ENCODE measurements around the gene MAP1LC3A.
A peak's percentile ranks its signal among the peaks of the same experiment; 100 is the strongest.
"Not testable (repeated sequence)": the region's sequence is repeated elsewhere in the genome, so short reads cannot be mapped to it uniquely, and the experiment has no call there.

Gene MAP1LC3A

DNA sequence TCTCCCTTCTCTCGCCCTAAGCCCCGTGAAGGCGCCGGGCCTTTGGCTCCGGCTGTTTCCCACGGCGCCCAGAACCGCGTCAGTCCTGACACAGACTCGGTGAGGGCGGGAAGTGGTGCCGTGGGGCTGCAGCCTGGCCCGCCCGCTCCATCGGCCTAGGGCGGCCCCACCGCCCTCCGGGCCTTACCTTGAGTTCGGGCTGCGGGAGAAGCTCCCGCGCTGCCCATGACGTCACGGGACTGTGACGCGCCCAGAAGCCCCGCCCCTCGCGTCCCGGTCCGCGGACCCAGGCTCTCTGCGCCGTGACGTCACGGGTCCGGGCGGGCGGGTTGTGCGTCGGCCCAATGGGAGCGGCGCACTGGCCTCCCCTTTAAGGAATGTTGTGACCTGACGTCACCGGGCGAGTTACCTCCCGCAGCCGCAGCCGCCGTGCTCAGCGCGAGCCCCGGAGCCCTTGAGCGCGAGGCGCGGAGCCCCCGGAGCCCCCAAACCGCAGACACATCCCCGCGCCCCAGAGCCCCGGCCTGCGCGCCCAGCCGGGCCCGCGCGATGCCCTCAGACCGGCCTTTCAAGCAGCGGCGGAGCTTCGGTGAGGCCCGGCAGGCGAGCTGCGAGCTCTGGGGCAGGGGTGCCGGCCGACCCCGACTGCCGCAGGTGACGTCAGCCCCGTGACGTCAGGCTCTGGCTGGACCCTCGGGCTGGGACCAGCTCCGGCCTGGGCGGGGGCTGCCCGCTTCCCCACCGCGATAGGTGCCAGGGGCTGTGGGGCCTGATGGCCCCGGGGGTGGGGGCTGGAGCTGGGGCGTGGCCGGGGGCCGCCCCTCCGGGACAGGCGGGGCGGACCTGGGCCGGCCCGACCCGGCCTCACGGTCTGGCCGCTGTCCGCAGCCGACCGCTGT, at the start of gene MAP1LC3A:
Gene MAP1LC3A, plus strand, starts transcription at position 399 of the 899 bp plus-strand sequence. Its CDS starts 151 bp downstream, at position 550.
- DNase-seq (ENCODE audit: low read depth in 2 of 2), result peak; percentile 88

DNA sequence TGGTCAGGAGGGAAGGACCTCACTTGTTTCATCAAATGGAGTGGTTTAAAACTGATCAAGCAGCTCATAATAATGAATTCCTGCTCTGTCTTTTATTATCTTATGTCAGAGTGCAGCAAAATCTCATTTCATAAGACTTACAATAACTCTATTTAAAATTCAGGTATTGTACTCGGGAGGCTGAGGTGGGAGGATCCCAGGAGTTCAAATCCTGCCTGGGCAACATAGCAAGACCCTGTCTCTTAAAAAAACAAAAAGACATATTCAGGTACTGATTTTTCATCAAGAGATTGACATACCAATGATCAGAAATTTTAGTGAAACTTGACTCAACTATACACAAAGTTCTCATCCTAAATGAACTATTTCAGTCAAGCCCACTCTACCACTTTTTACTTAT, 47.9 kb upstream of the MAP1LC3A start:
- no peak for DNase-seq (ENCODE audit: low read depth in 2 of 2)

DNA sequence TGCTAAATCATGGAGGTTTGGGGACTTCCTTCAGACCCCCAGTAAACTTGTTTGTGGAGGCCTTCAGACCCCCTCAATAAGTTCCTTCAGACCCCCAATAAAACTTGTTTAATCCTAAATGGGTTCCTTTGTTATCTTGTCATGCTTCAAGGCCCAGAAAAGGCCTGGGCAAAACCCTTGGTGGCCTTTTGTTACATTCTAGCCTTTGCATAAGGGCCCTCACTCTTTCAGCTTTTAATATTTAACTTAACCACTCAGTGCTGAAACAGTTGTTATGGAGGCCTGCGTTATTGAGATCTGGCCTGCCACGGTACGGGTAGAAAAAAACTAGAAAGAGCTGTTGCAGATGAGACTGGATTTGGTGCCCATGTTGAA, 46.6 kb upstream of the MAP1LC3A start:
- no peak for DNase-seq (ENCODE audit: low read depth in 2 of 2)

DNA sequence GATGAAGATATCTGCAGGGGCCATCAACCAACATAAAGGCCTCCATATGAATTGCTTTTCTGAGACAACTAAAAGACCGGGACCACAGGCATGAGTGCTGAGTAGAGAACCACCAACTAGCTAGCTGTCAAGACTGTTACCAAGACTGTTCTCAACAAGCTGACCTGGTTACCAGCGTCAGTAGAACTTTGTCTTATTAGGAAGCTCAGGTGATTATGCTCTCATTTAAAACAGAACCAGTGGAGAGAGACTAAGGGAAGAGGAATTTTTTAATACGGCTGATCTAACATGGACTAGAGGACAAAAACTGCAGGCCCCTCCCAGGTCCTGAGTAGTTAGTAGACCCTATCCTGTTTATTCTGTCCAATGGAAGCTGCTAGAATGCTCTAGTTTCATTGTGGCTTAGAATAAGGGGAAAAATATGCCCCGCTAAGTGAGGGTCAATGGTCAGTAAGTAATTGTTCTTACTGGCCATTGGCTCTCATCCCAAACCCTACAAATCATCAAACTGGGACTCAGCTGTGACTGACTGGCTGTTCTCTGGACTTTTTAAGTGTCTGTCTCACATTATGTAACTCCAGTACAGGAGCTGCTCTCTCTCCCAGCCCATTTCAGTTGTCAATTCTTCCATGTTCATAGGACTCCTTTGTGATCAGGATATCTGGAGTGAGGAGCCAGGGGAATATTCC, 46.1 kb upstream of the MAP1LC3A start:
- no peak for DNase-seq (ENCODE audit: low read depth in 2 of 2)

DNA sequence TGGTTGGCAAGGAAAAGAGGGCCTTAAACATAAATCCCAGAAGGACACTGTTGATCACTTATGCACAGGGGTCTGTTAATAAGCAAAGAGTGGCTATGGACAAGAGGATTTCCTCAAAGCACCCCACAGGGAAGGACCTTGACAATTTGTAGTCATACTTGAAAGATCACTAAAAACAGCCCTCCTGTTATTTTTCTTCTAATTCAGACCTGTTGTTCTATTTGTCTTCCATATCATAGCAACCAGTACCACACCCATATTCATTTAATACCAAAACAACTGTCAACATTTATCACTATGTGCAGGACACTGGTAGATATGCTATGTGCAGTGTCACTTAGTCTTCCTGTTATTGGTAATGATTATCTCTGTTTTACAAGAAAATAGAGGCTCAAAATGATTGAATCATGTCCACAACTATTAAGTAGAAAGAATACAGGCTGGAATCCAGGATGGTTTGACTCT, 45.5 kb upstream of the MAP1LC3A start:
- DNase-seq (ENCODE audit: low read depth in 2 of 2), result no peak

DNA sequence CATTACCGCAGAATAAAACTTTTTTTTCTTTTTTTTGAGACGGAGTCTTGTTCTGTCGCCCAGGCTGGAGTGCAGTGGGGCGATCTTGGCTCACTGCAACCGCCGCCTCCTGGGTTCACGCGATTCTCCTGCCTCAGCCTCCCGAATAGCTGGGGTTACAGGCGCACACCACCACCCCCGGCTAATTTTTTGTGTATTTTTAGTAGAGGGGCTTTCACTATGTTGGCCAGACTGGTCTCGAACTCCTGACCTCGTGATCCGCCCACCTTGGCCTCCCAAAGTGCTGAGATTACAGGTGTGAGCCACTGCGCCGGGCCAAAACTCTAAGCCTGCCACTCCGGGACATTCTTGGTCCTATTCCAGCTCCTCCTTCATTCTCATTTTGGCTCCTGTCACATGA, 44.5 kb upstream of the MAP1LC3A start:
- DNase-seq (ENCODE audit: low read depth in 2 of 2), result not testable (repeated sequence)

DNA sequence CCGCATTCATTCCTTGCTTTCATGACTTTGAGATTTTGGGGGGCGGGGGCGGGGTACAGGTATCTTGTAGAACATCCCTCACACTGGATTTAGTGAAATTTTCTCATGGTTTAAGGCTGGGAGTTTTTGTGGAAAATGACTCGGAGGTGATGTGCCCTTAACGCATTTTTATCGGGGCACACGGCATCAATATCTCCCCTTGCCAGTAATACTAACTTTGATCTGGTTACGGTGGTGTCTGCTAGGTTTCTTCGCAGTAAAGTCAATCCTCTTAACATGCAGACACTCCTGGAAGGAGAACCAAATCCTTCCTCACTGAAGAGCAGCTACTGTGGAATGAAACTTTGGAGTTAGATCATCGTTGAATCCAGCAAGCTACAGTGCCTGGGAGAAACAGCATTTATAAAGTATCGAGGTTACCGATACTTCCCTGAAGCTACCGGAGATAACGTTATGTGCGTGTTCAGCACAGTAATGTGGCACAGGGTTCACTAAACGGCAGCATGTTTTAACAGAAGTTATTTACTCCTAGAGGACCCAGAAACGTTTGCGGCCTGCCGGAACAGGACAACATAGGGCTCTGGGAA, 43.5 kb upstream of the MAP1LC3A start:
- no peak for DNase-seq (ENCODE audit: low read depth in 2 of 2)

DNA sequence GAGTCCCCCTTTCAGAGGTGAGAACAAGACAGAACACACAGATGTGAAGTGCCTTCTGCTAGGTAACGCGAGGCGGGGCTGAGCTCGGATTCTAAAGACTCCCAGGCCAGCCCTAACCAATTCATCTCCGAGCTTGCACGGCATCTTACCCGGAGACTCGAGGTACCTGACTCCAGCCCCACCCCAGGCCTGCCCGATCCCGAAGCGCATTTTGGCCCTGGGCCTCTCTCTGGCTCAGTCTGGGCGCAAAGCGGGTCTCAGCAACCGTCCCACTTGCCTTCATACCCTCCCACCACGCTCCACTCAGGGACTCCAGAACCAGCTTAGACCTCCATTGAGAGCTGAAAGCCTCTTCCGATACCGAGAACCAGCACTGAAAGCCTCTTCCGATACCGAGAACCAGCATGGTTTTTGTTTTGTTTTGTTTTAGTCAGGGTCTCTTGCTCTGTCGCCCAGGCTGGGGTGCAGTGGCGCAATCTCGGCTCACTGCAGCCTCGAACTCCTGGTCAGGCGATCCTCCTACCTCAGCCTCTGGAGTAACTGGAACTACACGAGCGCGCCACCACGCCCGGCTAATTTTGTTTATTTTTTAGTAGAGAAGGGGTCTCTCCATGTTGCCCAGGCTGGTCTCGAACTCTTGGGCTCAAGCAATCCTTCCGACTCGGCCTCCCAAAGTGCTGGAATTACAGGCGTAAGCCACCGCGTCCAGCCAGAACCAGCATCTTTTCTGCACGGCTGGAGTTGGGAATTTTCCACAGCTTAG, 42.9 kb upstream of the MAP1LC3A start:
- peak; percentile 27 to 55 for DNase-seq (ENCODE audit: low read depth in 2 of 2)

DNA sequence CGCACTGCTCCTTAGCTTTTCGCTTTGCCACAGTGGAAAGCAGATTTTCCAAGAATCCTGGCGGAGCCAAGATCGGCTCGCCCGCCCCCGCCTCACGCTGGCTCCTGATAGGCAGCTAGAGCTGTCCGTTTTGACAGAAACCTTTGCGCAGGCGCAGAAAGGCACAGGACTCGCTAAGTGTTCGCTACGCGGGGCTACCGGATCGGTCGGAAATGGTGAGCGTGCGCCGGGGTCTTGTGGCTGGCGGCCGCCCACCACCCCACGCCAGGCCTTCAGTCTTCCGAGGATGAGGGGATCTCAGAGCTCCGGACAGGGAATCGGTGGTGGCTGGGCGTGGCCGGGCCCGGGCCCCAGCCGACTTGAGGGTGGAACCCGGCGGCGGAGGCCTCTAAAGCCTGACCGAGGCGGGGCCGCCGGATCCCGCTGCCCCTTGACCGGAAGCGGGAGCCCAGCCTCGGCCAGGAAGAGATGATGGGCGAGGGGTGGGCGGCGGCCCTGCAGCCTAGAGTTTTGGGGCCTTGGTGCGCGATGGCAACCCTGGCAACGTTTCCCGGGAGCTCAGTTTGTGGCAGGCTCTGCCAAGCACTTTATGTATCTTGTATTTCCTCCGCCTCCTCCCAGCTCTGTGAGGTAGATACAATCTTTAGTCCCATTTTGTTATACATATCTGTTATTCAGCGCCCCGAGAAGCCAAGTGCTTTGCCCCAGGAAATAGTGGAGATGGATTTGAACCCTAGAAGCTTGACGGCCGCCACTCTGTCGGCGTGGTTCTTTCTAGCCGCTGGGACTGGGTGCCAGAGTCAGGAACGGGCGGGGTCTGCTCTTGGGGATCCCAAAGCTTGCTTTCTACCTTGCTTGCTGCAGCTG, 42.0 kb upstream of the MAP1LC3A start, which contains the start of gene DYNLRB1:
Gene DYNLRB1, plus strand, starts transcription at position 176 of the 867 bp plus-strand sequence. Its CDS starts 37 bp downstream, at position 213.
- DNase-seq (ENCODE audit: low read depth in 2 of 2), result peak; percentile 85 to 94

DNA sequence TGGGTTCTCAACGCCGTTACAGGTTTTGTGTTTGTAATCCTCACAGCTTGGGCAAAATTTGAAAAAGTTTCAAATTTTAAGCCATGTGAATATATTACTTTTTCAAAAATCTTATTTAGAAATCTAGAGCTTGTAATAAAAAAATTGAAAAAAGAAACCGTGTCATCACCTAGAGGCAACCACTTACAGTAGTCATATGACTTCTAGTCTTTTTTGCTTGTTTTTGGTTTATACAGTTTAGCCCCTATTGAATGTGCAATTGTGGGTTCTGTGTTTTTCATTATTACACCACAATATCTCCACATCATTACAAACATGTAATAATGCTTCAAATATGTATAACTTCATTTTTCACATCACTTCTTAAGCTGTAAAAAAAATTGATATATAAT, 41.4 kb upstream of the MAP1LC3A start:
- DNase-seq (ENCODE audit: low read depth in 2 of 2), result no peak

DNA sequence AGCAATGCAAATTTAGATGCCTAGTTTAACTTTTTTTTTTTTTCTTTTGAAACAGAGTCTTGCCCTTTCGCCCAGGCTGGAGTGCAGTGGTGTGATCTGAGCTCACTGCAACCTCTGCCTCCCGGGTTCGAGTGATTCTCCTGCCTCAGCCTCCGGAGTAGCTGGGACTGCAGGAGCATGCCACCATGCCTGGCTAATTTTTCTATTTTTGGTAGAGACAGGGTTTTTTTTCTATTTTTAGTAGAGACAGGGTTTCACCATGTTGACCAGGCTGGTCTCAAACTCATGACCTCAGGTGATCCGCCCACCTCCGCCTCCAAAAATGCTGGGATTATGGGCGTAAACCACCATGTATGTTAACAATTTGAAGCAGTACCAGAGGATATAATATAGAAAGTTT, 39.7 kb upstream of the MAP1LC3A start:
- DNase-seq (ENCODE audit: low read depth in 2 of 2), result not testable (repeated sequence)

DNA sequence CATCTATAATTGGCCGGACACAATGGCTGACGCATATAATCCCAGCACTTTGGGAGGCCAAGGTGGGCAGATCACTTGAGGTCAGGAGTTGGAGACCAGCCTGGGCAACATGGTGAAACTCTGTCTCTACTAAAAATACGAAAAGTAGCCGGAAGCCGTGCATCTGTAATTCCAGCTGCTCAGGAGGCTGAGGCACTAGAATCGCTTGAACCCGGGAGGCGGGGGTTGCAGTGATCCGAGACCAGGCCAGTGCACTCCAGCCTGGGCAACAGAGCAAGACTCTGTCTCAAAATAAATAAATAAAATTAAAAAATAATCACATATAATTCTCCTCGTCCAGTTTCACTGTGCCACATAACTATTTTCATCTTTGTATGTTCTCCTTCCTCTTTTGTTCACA, 38.7 kb upstream of the MAP1LC3A start:
- DNase-seq (ENCODE audit: low read depth in 2 of 2), result not testable (repeated sequence)

DNA sequence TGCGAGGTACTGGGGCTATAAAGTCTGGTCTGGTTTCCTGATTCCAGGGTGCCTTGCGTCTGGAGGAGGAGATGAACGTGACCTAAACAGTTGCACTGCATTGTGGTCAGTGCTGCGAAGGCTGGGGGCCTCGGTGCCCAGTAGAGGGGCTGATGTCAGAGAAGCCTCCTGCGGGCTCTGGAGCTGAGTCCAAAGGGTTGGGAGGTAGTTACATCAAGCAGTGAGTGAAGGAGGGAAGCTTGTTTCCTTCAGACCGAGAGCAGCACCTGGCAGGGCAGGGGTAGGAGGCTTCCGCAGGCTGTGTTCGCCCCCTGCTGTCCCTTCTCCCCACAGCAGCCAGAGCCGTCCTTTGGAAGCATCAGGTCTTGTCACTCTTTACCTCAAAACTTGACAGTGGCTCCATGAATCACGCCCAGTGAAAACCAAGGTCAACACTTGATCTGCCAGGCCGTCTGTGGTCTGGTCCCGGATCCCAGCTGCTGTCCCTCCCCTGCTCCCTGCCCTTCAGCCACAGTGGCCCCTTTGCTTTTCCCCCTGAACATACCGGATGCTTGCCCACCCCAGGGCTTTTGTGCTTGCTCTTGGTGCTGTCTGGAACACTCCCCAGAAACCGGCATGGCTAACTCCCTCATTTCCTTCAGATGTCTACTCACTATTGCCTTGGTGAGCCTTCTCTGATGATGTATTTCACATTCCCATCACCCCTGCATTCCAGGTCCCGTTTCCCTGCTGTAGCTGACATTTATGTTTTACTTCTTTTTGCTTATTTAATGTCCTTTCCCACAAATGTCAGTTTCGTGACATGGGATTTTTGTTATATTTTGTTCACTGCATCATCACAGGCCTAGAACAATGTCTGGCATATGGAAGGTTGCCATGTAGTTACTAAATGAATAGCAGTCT, 35.3 kb upstream of the MAP1LC3A start:
- DNase-seq (ENCODE audit: low read depth in 2 of 2), result no peak

DNA sequence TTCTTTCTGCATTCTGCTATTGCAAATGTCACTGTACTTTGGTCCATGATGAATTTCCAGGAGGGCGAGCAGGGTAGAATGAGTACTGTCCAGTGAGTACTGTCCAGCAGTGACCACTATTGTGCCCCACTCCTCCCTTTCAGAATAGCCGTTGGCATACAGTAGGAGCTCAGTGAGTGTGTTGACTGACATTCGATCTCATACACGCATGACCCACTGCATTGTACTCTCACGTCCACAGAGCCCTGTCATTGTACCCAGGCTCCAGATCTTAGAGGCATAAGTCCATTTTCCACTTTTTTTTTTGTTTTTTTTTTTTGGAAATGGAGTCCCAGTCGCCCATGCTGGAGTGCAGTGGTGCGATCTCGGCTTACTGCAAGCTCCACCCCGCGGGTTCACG, 34.1 kb upstream of the MAP1LC3A start:
- no peak for DNase-seq (ENCODE audit: low read depth in 2 of 2)

DNA sequence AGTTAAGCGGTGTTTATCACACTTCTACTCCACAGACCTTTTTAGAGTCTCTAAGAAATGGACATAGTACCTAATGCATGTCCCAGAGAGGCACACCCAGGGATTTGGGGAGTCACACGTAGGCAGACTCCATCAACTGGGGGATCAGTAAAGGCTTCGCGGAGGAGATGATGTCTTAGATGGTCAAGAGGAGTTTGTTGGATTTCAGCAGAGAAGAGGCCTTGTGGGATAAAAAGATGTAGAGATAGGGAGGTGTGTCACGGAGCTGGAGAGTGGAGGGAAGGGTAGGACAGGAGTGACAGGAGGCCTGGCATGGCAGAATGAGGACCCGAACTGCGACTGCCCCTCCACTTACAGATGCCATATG, 33.2 kb upstream of the MAP1LC3A start:
- DNase-seq (ENCODE audit: low read depth in 2 of 2), result no peak

DNA sequence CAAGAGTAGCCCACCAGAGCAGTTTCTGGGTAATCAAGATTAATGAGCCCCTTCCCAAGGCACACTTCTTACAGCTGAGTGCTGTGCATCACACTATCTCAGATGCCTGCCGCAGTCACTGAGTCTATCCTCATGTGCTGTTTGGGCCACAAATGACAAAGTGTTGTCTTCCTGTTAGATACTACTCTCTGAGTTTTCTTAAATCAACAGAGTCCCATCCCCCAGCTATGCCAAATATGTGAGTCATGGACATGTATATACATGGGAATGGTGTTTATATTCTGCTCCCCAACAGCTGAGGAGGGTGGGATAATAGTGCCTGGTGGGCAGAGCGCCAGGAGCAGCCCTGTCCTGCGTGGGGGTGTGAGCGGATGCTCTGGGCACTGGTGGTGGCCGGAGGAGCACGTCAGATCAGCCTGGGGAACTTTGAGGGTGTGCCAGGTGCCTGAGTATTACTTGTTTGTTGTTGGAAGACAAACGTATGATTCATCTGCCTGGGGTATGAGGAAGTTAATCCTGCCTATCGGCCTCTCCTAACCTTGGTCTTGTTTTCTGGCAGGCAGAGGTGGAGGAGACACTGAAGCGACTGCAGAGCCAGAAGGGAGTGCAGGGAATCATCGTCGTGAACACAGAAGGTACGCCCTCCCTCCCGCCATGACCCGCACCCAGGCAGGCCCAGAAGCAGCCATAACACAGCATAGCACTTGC, 32.7 kb upstream of the MAP1LC3A start:
- no peak for DNase-seq (ENCODE audit: low read depth in 2 of 2)

DNA sequence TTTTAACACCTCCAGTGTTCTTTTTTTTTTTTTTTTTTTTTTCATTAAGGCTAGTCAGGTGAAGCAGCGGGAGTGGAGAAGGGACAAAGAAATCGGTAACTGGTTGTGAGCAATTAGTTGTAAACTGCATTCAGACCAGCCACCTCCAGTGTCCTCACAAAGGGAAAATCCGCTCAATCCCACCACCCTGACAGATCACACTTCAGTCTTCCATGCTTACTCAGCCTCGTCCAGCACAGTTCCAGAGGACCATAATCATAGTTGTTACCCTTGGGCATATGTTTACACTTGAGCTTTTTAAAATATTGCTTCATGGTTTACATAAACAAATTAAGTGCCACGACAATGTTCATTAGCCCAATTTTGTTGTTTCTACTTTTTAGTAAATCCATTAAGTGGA, 32.1 kb upstream of the MAP1LC3A start:
- DNase-seq (ENCODE audit: low read depth in 2 of 2), result no peak

DNA sequence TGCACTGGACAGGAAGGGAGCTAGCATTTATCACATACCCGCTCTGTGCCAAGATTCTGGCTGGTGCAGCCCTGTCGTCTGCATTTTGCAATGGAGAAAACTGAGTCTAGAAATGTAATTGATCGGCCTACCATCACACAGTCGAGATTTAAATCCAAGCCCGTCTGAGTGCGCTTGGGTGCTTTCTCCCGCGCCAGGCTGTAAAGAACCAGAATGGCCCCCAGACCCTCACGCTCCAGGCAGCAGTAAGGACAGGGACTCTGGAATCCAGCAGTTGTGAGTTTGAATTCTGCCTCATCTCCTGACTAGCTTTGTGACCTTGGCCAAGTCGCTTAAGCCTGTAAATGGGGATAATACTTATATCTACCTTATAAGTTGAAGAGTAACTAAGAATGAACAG, 31.5 kb upstream of the MAP1LC3A start:
- no peak for DNase-seq (ENCODE audit: low read depth in 2 of 2)

DNA sequence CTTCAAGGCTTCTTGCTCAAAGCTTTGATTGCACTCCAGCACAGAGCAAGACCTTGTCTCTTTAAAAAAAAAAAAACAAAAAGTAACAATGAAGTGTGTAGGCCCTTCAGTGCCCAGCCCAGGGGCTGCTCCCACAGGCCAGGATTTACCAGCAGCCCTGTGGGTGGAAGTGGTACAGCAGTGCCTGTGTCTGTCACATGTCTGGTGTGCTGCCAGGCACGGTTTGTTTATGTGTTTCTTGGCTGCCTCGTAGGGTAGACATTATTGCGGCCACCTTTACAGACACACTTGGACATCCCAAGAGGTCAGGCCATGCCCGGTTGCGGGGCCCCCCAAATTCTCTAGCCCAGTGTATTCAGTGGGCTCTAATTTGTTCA, 29.6 kb upstream of the MAP1LC3A start:
- no peak for DNase-seq (ENCODE audit: low read depth in 2 of 2)
